PC-3 (cell line): ENCODE data around the gene MAN1B1. TPM values are rescaled to one million over a fixed set of nuclear protein-coding genes. Genes with fewer than 3 reads are reported as not detected.

Experiments
- ATAC-seq: fragments of 200-7000 bp; cut with Tn5 transposase; 2 replicates; pipeline ENCODE4 v1.9.1; 2020; ENCODE audit warnings: mild to moderate bottlenecking, moderate library complexity
- BruUV-seq: library from RNA; stranded (reverse); fragments of 400-500 nt; replicated peaks from 2 replicates; lab custom pipeline; 2021; lab: Mats Ljungman, UMichigan
- CTCF ChIA-PET: fragments of 300-600 bp; sonication (Branson Sonifier 250); formaldehyde crosslinking; loops from one replicate; lab custom pipeline; 2022; ENCODE audit warnings: antibody characterized with exemption; lab: Charles Lee
- POLR2A ChIA-PET: fragments of 300-600 bp; sonication (Branson Sonifier 250); formaldehyde crosslinking; loops from one replicate; lab custom pipeline; 2022; ENCODE audit warnings: antibody characterized with exemption; ENCODE audit not compliant: unreplicated experiment; lab: Charles Lee
- DNase-seq: peaks from one replicate; pipeline ENCODE4 v3.0.0-alpha.2; 2015
- H2AFZ ChIP-seq: fragments of 300-600 bp; sonication (generic); 2 replicates; pipeline ENCODE4 v1.6.0; 2016; ENCODE audit warnings: antibody characterized with exemption, low read length
- H3F3A ChIP-seq: fragments of 300-600 bp; sonication (generic); one replicate; pipeline ENCODE4 v1.6.0; 2017; ENCODE audit warnings: antibody characterized with exemption, low read length, control low read depth, mild to moderate bottlenecking; ENCODE audit not compliant: unreplicated experiment
- H3K27ac ChIP-seq: fragments of 300-600 bp; sonication (generic); 2 replicates; pipeline ENCODE4 v1.5.1; 2016; ENCODE audit warnings: mild to moderate bottlenecking, low read length
- H3K27me3 ChIP-seq: fragments of 300-600 bp; sonication (generic); 2 replicates; pipeline ENCODE4 v1.6.1; 2016; ENCODE audit warnings: low read length, mixed read lengths
- H3K36me3 ChIP-seq: fragments of 300-600 bp; sonication (generic); 2 replicates; pipeline ENCODE4 v1.6.1; 2016; ENCODE audit warnings: low read depth, mixed run types, low read length, mixed read lengths
- H3K4me1 ChIP-seq: fragments of 300-600 bp; sonication (generic); 2 replicates; pipeline ENCODE4 v1.5.1; 2016; ENCODE audit warnings: low read length; ENCODE audit not compliant: insufficient read depth
- H3K4me2 ChIP-seq: fragments of 300-600 bp; sonication (generic); 2 replicates; pipeline ENCODE4 v1.6.0; 2016; ENCODE audit warnings: low read length
- H3K4me3 ChIP-seq: fragments of 300-600 bp; sonication (generic); 2 replicates; pipeline ENCODE4 v1.5.1; 2016; ENCODE audit warnings: mild to moderate bottlenecking, low read length, mixed read lengths
- H3K79me2 ChIP-seq: fragments of 300-600 bp; sonication (generic); 2 replicates; pipeline ENCODE4 v1.6.1; 2017; ENCODE audit warnings: low read length, mixed read lengths
- H3K9ac ChIP-seq: fragments of 300-600 bp; sonication (generic); 2 replicates; pipeline ENCODE4 v1.6.0; 2016; ENCODE audit warnings: mild to moderate bottlenecking, low read length
- H3K9me2 ChIP-seq: fragments of 300-600 bp; sonication (generic); replicated peaks from 2 replicates; pipeline ENCODE4 v1.6.1; 2016; ENCODE audit warnings: mixed run types, low read length, mixed read lengths
- H3K9me3 ChIP-seq: fragments of 300-600 bp; sonication (generic); 2 replicates; pipeline ENCODE4 v1.6.1; 2016; ENCODE audit warnings: low read length, mixed read lengths
- H4K20me1 ChIP-seq: fragments of 300-600 bp; sonication (generic); 2 replicates; pipeline ENCODE4 v1.6.1; 2016; ENCODE audit warnings: low read length, mixed read lengths
- EZH2 ChIP-seq: fragments of 300-600 bp; sonication (generic); IDR thresholded peaks from one replicate; pipeline ENCODE4 v1.6.1; 2017; ENCODE audit warnings: antibody characterized with exemption, mild to moderate bottlenecking, low read length; ENCODE audit not compliant: unreplicated experiment
- EZH2phosphoT487 ChIP-seq: fragments of 300-600 bp; sonication (generic); IDR thresholded peaks from 2 replicates; pipeline ENCODE4 v1.6.1; 2018; ENCODE audit warnings: mild to moderate bottlenecking, antibody characterized with exemption, low read length, borderline replicate concordance
- intact Hi-C: fragments of 100-400 bp; cut with micrococcal nuclease; formaldehyde crosslinking; loops from 2 replicates; pipeline ENCODE4 v1.9.0; 2023
- total RNA-seq: library from RNA; depleted of rRNA; stranded (reverse); fragments of >200 nt; gene quantifications from 2 replicates; pipeline ENCODE4 v1.2.3, GENCODE V29; 2014
- TF ChIP-seq, protein P1 (sequence below): fragments of 300-600 bp; sonication (generic); conservative IDR thresholded peaks from 2 replicates; pipeline ENCODE4 v1.5.1; 2017; ENCODE audit warnings: antibody characterized with exemption, low read depth, mild to moderate bottlenecking, low read length

Gene MAN1B1
- total RNA-seq, 1 experiment from 2014 or later = 65.5 TPM

DNA sequence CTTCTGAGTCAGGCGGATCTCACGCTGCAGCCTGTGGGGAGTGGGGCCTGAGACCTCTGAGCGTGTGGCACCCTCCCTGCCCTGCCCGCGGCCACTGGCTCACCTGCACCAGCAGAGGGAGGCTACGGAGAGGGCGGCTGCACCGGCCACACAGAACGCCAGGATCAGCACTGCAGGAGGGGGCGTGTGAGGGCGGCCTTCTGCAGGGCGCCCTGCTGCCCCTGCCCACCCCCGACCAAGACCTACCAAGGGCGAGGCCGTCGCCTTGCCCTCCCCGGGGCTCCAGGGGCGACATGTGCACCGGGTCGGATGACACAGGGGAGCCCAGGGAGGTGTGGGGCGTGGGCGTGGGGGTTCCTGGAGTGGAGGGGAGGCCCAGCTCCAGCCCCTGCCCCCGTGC, 46.2 kb upstream of the MAN1B1 start:
- no peaks in the 10 kb centered on the region for H3K36me3 ChIP-seq
- POLR2A ChIA-PET = no interaction called here
- no TSS peak for BruUV-seq

DNA sequence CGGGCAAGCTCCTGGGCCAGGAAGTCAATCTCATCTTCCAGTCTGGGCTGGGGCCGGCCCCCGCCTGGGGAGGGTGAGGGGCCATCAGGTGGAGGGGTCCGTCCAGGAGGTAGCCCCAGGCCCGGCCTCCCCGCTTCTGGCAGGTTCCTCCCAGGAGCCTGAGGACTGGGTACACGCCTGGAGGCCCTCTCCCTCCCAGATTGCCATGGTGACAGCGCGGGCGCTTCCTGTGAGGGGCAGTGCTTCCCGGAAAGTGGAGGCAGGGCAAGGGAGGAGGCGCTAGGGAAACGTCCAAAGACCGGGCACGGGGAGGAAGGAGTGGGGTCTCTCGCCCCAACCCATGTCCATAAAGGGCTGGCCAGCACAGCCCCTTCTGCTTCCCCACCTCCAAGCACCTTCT, 45.7 kb upstream of the MAN1B1 start:
- Histone ChIP-seq H3K36me3 (no peaks in the 10 kb centered on the region), H3K9me3 (no peaks in the 10 kb centered on the region), H3K27me3 (no peaks in the 10 kb centered on the region), H3K4me1 (peaks cover 9% of the 10 kb centered on the region; the same call in 1 of the 2 replicates), H2AFZ (no peak overlapping the region), H3K79me2 (peaks cover 24% of the 10 kb centered on the region), H3K4me3 (no peak overlapping the region), H3K4me2 (no peak overlapping the region), H3K9ac (no peak overlapping the region), H4K20me1 (peaks cover 7% of the 10 kb centered on the region; the same call in 1 of the 2 replicates), H3K9me2 (no peaks in the 10 kb centered on the region), H3K27ac (no peak overlapping the region), H3F3A (no peaks in the 10 kb centered on the region)
- ChIA-PET CTCF (no interaction called here), POLR2A (no interaction called here)
- TF ChIP-seq EZH2phosphoT487 (no peak), EZH2 (no peak)
- TF ChIP-seq, protein P1, sequence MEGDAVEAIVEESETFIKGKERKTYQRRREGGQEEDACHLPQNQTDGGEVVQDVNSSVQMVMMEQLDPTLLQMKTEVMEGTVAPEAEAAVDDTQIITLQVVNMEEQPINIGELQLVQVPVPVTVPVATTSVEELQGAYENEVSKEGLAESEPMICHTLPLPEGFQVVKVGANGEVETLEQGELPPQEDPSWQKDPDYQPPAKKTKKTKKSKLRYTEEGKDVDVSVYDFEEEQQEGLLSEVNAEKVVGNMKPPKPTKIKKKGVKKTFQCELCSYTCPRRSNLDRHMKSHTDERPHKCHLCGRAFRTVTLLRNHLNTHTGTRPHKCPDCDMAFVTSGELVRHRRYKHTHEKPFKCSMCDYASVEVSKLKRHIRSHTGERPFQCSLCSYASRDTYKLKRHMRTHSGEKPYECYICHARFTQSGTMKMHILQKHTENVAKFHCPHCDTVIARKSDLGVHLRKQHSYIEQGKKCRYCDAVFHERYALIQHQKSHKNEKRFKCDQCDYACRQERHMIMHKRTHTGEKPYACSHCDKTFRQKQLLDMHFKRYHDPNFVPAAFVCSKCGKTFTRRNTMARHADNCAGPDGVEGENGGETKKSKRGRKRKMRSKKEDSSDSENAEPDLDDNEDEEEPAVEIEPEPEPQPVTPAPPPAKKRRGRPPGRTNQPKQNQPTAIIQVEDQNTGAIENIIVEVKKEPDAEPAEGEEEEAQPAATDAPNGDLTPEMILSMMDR = no peak
- ATAC-seq (no peak), DNase-seq (no peak)
- intact Hi-C loops = no loop called here
- BruUV-seq = no TSS peak

More for the DNA sequence above, 46.2 kb upstream of the MAN1B1 start:
- no peak for TF ChIP-seq EZH2phosphoT487
- TF ChIP-seq, protein P1 = no peak
- no peak for TF ChIP-seq EZH2
- CTCF ChIA-PET = no interaction called here
- ATAC-seq (no peak), DNase-seq (no peak)
- Histone ChIP-seq H3K27me3 (no peaks in the 10 kb centered on the region), H2AFZ (no peak overlapping the region), H3K27ac (no peak overlapping the region), H3K9me2 (no peaks in the 10 kb centered on the region), H3K4me1 (peaks cover 9% of the 10 kb centered on the region; the same call in 1 of the 2 replicates), H3K4me2 (no peak overlapping the region), H3K79me2 (peaks cover 24% of the 10 kb centered on the region), H4K20me1 (peaks cover 7% of the 10 kb centered on the region; the same call in 1 of the 2 replicates), H3K9ac (no peak overlapping the region), H3K4me3 (no peak overlapping the region), H3F3A (no peaks in the 10 kb centered on the region), H3K9me3 (no peaks in the 10 kb centered on the region)
- intact Hi-C loops = no loop called here
